Measurements from ENCODE around the gene GABRR1. TPM values are rescaled to one million over a fixed set of nuclear protein-coding genes. Genes with fewer than 3 reads are reported as not detected.

Gene GABRR1
- total RNA-seq, 1 donor from 2014 or later = not detected

Other genes with a start within 250 kb of the GABRR1 start
- gene PNRC1, start 136.6 kb downstream of the GABRR1 start, total RNA-seq = 58.2 TPM
- gene SRSF12, start 99.3 kb downstream of the GABRR1 start, total RNA-seq = 0.10 TPM
- gene PM20D2, start 71.3 kb downstream of the GABRR1 start, total RNA-seq = 2.1 TPM
- 0.58 TPM for gene GABRR2, start 97.9 kb upstream of the GABRR1 start, total RNA-seq
- gene UBE2J1, start 135.4 kb upstream of the GABRR1 start, total RNA-seq = 16.0 TPM
- 7.9 TPM for gene RRAGD, start 194.9 kb upstream of the GABRR1 start, total RNA-seq
- gene ANKRD6, start 215.8 kb upstream of the GABRR1 start, total RNA-seq = 7.1 TPM

All from left lobe of liver (tissue), 1 donor.